Endothelial cell of umbilical vein (primary cell): ENCODE results near the gene UTF1. TPM values are rescaled to one million over a fixed set of nuclear protein-coding genes. Genes with fewer than 3 reads are reported as not detected.

Source experiments
- BruUV-seq: library from RNA; stranded (reverse); fragments of 400-500 nt; replicated peaks from 2 replicates; lab custom pipeline; 2021; lab: Mats Ljungman, UMichigan
- CTCF ChIA-PET: fragments of 300-600, 350-600 bp; sonication (Branson Sonifier 250); formaldehyde crosslinking; loops from one replicate; lab custom pipeline; 2021; ENCODE audit warnings: antibody characterized with exemption, inconsistent platforms; lab: Charles Lee
- POLR2A ChIA-PET: fragments of 300-600, 350-600 bp; sonication (Branson Sonifier 250); formaldehyde crosslinking; loops from one replicate; lab custom pipeline; 2021; ENCODE audit warnings: antibody characterized with exemption, inconsistent platforms; lab: Charles Lee
- DNase-seq: peaks from one replicate; pipeline ENCODE4 v3.0.0-alpha.2; 2011; ENCODE audit warnings: low read depth, low spot score
- FAIRE-seq: peaks from 2 replicates; lab custom pipeline; 2011; peaks lifted over from hg19 to GRCh38; lab: Jason Lieb, UNC
- H2AFZ ChIP-seq: 2 replicates; pipeline ENCODE4 v1.6.0; 2012; ENCODE audit warnings: low read depth, low read length, control low read depth, inconsistent platforms
- H3K27ac ChIP-seq: 2 replicates; pipeline ENCODE4 v1.5.1; 2011; ENCODE audit warnings: low read depth, mild to moderate bottlenecking, control low read depth, low read length, moderate library complexity; ENCODE audit not compliant: insufficient read depth
- H3K27me3 ChIP-seq, 2 experiments: 2 replicates each; pipeline versions ENCODE4 v1.6.0 to v1.6.1; 2011; ENCODE audit warnings: low read length in 2 of 2, mixed read lengths in 1 of 2; ENCODE audit not compliant: control insufficient read depth in 2 of 2, insufficient read depth in 2 of 2
- H3K36me3 ChIP-seq, 2 experiments: 2 replicates in 1 of 2; 3 replicates in 1 of 2; pipeline ENCODE4 v1.5.1; 2011; ENCODE audit warnings: low read length in 2 of 2, mild to moderate bottlenecking in 1 of 2, moderate library complexity in 1 of 2; ENCODE audit not compliant: control insufficient read depth in 2 of 2, insufficient read depth in 2 of 2; ENCODE audit errors: extremely low read depth in 1 of 2
- H3K4me1 ChIP-seq: 3 replicates; pipeline ENCODE4 v1.5.1; 2011; ENCODE audit warnings: mild to moderate bottlenecking, low read length; ENCODE audit not compliant: control insufficient read depth, insufficient read depth; ENCODE audit errors: extremely low read depth
- H3K4me2 ChIP-seq: 2 replicates; pipeline ENCODE4 v1.6.1; 2011; ENCODE audit warnings: low read length, control low read depth, mixed read lengths; ENCODE audit not compliant: insufficient read depth
- H3K4me3 ChIP-seq, 3 experiments: fragments of 200-600 bp in 1 of 3; sonication (generic), shearing (Covaris generic) in 1 of 3; replicated peaks in 1 of 3; 2 replicates each; pipeline ENCODE4 v1.5.1; 2011 to 2016; ENCODE audit warnings: control low read depth in 3 of 3, low read length in 3 of 3, mild to moderate bottlenecking in 2 of 3, inconsistent platforms in 1 of 3, low read depth in 1 of 3, moderate library complexity in 1 of 3; ENCODE audit not compliant: insufficient read depth in 1 of 3
- H3K79me2 ChIP-seq: 2 replicates; pipeline ENCODE4 v1.6.0; 2012; ENCODE audit warnings: low read length, inconsistent platforms; ENCODE audit not compliant: control insufficient read depth, insufficient read depth
- H3K9ac ChIP-seq: replicated peaks from 2 replicates; pipeline ENCODE3; 2011; ENCODE audit warnings: low read length, control low read depth; ENCODE audit not compliant: insufficient read depth; ENCODE audit errors: extremely low read depth
- H3K9me1 ChIP-seq: replicated peaks from 3 replicates; pipeline ENCODE4 v1.6.0; 2011; ENCODE audit warnings: mild to moderate bottlenecking, low read length; ENCODE audit not compliant: control insufficient read depth, insufficient read depth; ENCODE audit errors: extremely low read depth
- H3K9me3 ChIP-seq: replicated peaks from 2 replicates; pipeline ENCODE4 v1.5.1; 2012; ENCODE audit warnings: low read length, inconsistent platforms; ENCODE audit not compliant: control insufficient read depth, insufficient read depth
- H4K20me1 ChIP-seq: replicated peaks from 2 replicates; pipeline ENCODE3; 2011; ENCODE audit warnings: mild to moderate bottlenecking, low read length; ENCODE audit not compliant: control insufficient read depth, insufficient read depth; ENCODE audit errors: extremely low read depth
- EZH2 ChIP-seq: IDR thresholded peaks from 2 replicates; pipeline ENCODE4 v1.6.1; 2012; ENCODE audit warnings: borderline replicate concordance, low read depth, mild to moderate bottlenecking, moderate library complexity, low read length, inconsistent platforms; ENCODE audit not compliant: severe bottlenecking
- FOS ChIP-seq: IDR thresholded peaks from 2 replicates; pipeline ENCODE4 v1.6.1; 2011; ENCODE audit warnings: mild to moderate bottlenecking, low read length, moderate library complexity, borderline replicate concordance; ENCODE audit not compliant: insufficient read depth
- GATA2 ChIP-seq: IDR thresholded peaks from 2 replicates; pipeline ENCODE4 v1.7.0; 2011; ENCODE audit warnings: low read depth, mild to moderate bottlenecking, moderate library complexity, mixed read lengths, low read length; ENCODE audit not compliant: insufficient read length, insufficient read depth
- JUN ChIP-seq: IDR thresholded peaks from 2 replicates; pipeline ENCODE4 v1.6.1; 2011; ENCODE audit warnings: borderline replicate concordance, low read depth; ENCODE audit not compliant: insufficient read length, insufficient read depth
- MYC ChIP-seq: IDR thresholded peaks from one replicate; pipeline ENCODE4 v1.6.1; 2011; ENCODE audit warnings: mild to moderate bottlenecking, low read depth, low read length
- POLR2A ChIP-seq: IDR thresholded peaks from 2 replicates; pipeline ENCODE4 v1.6.1; 2012; ENCODE audit warnings: low read depth, mild to moderate bottlenecking, control low read depth, low read length
- POLR2AphosphoS5 ChIP-seq: IDR thresholded peaks from 2 replicates; pipeline ENCODE4 v1.6.1; 2012; ENCODE audit warnings: low read depth, mild to moderate bottlenecking, control low read depth, low read length, moderate library complexity; ENCODE audit not compliant: insufficient read depth
- dilution Hi-C: fragments of 300-500 bp; cut with MboI; formaldehyde crosslinking; loops from one replicate; pipeline ENCODE4 v1.15.0; 2019; ENCODE audit warnings: low sequenced_read_pairs; ENCODE audit not compliant: extremely low pct_ligation_motif_present
- intact Hi-C: fragments of 100-400 bp; cut with micrococcal nuclease; formaldehyde crosslinking; loops from one replicate; pipeline ENCODE4 v1.10.0; 2022
- polyA plus RNA-seq, 4 experiments: library from polyadenylated mRNA; depleted of rRNA in 3 of 4; stranded (reverse) in 3 of 4; unstranded in 1 of 4; fragments of >200 nt; gene quantifications; 2 replicates each; pipeline versions ENCODE4 v1.2.1 to v1.2.3, GENCODE V29; 2011 to 2012; ENCODE audit warnings: missing spikeins in 1 of 4
- total RNA-seq: library from RNA; stranded (reverse); gene quantifications from 2 replicates; pipeline ENCODE4 v1.2.3, GENCODE V29; 2021
- TF ChIP-seq, protein P1 (sequence below): IDR thresholded peaks from 2 replicates; pipeline ENCODE4 v1.6.1; 2011; ENCODE audit not compliant: insufficient read depth, insufficient read length
- TF ChIP-seq, protein P2 (sequence below), 2 donors: IDR thresholded peaks; 1 replicate in 1 of 2; 2 replicates in 1 of 2; pipeline ENCODE4 v1.5.1; 2011; ENCODE audit warnings: low read length in 2 of 2, mild to moderate bottlenecking in 2 of 2, moderate library complexity in 2 of 2, control low read depth in 1 of 2, inconsistent platforms in 1 of 2, low read depth in 1 of 2; ENCODE audit not compliant: insufficient read depth in 1 of 2; ENCODE audit errors: extremely low read depth in 1 of 2

Gene UTF1
- total and polyA plus RNA-seq, 2 donors (not counting 3 experiments of a cell fraction or from before 2014, with no cell fraction given) = not detected

DNA sequence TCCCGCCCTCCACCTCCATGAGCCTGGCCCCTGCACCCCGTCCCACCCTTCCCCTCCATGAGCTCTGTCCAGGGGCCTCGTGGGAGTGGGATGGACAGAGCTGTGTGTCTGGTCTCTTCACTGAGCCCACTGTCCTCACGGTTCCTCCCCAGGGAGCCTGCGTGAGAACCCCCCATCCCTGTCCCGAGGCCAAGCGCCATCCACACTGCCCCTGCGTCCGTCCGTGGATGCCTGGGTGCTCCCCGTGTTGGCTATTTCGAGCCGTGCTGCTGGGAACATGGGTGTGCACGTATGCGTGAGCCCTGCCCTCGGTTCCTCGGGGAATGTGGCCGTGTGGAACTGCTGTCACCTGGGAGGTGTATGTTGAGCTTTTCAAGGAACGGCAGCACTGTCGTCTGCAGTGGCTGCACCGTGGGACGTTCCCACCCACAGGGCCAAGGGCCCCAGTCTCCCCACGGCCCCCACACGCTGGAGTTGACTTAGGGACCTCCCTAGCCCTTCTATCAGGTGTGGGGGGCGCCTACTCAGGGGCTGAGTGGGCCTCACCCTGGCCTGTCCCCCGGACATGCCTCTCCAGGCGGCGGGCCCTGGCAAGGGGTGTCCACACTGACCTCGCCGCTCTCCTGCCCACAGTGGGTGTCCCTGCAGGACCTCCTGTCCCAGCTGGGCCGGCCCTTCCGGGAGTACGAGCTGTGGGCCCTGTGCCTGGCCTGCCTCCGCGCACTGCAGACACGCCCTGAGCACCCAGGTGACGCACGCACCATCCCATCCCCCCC, 41.9 kb upstream of the UTF1 start:
- POLR2A ChIA-PET = no interaction called here
- DNase-seq = no peak
- Histone ChIP-seq H2AFZ (no peak overlapping the region), H3K27ac (no peak overlapping the region), H3K4me2 (no peak overlapping the region), H3K79me2 (no peaks in the 10 kb centered on the region), H3K4me1 (no peaks in the 10 kb centered on the region), H3K9me3 (no peaks in the 10 kb centered on the region), H4K20me1 (no peaks in the 10 kb centered on the region), H3K27me3 (no peaks in the 10 kb centered on the region), H3K36me3 (no peaks in the 10 kb centered on the region), H3K4me3 (no peak overlapping the region), H3K9me1 (no peaks in the 10 kb centered on the region), H3K9ac (no peak overlapping the region)
- intact Hi-C loops = no loop called here
- dilution Hi-C loops = no loop called here
- no TSS peak for BruUV-seq
- CTCF ChIA-PET = no interaction called here
- no peak for TF ChIP-seq POLR2A
- no peak for TF ChIP-seq JUN
- TF ChIP-seq EZH2 = no peak
- no peak for TF ChIP-seq GATA2
- TF ChIP-seq, protein P1, sequence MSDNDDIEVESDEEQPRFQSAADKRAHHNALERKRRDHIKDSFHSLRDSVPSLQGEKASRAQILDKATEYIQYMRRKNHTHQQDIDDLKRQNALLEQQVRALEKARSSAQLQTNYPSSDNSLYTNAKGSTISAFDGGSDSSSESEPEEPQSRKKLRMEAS = no peak
- TF ChIP-seq, protein P2, sequence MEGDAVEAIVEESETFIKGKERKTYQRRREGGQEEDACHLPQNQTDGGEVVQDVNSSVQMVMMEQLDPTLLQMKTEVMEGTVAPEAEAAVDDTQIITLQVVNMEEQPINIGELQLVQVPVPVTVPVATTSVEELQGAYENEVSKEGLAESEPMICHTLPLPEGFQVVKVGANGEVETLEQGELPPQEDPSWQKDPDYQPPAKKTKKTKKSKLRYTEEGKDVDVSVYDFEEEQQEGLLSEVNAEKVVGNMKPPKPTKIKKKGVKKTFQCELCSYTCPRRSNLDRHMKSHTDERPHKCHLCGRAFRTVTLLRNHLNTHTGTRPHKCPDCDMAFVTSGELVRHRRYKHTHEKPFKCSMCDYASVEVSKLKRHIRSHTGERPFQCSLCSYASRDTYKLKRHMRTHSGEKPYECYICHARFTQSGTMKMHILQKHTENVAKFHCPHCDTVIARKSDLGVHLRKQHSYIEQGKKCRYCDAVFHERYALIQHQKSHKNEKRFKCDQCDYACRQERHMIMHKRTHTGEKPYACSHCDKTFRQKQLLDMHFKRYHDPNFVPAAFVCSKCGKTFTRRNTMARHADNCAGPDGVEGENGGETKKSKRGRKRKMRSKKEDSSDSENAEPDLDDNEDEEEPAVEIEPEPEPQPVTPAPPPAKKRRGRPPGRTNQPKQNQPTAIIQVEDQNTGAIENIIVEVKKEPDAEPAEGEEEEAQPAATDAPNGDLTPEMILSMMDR (IDR thresholded peaks at IDR 0.05; ENCODE audit: extremely low read depth in 1 of 2, insufficient read depth in 1 of 2, low read depth in 1 of 2, low read length in 2 of 2) = no peak
- TF ChIP-seq MYC = no peak
- no peak for TF ChIP-seq FOS
- no peak for TF ChIP-seq POLR2AphosphoS5
- no peak for FAIRE-seq
